ENCODE data around the gene UPF2.

Gene UPF2

DNA sequence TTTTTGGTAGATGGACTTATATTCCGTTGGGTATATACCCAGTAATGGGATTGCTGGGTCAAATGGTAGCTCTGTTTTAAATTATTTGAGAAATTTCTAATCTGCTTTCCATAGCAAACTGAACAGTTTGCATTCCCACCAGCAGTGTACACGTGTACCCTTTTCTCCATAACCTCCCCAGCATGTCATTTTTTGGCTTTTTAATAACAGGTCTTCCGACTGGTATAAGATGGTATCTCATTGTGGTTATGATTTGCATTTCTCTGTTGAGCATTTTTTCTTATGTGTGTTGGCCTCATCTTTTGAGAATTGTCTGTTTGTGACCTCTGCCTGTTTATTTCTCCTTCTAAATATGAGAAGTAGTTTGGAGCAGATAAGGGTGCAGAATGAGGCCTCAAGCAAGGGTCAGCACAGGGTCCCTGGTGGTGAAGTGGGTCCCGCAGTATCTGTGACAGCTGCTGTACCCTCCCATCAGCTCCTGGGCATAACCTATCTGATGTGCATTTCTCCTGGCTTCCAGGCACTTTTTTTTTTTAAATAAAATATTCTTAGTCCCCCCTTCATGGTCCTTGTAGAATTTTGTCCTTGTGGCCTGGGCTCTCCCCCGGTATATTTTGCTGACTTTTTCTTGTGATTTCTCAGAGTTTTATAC is 145.9 kb downstream of the UPF2 start (continued):
- TF ChIP-seq, protein P1, sequence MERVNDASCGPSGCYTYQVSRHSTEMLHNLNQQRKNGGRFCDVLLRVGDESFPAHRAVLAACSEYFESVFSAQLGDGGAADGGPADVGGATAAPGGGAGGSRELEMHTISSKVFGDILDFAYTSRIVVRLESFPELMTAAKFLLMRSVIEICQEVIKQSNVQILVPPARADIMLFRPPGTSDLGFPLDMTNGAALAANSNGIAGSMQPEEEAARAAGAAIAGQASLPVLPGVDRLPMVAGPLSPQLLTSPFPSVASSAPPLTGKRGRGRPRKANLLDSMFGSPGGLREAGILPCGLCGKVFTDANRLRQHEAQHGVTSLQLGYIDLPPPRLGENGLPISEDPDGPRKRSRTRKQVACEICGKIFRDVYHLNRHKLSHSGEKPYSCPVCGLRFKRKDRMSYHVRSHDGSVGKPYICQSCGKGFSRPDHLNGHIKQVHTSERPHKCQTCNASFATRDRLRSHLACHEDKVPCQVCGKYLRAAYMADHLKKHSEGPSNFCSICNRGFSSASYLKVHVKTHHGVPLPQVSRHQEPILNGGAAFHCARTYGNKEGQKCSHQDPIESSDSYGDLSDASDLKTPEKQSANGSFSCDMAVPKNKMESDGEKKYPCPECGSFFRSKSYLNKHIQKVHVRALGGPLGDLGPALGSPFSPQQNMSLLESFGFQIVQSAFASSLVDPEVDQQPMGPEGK (CRISPR knock-in tag; IDR thresholded peaks at IDR 0.05; ENCODE audit: borderline replicate concordance), result no peak
- TF ChIP-seq CSDC2 (CRISPR knock-in tag; IDR thresholded peaks at IDR 0.05), result no peak

DNA sequence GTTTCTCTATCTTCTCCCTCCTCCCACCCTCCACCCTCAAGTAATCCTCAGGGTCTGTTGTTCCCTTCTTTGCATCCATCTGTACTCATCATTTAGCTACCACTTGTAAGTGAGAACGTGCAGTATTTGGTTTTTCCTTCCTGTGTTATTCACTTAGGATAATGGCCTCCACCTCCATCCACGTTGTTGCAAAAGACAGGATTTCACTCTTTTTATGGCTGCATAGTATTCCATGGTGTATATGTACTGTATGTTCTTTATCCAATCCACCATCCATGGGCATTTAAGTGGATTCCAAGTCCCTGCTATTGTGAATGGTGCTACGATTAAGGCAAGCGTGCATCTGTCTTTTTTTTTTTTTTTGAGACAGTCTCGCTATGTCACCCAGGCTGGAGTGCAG is 147.0 kb downstream of the UPF2 start:
- no peak for TF ChIP-seq BACH2 (CRISPR knock-in tag; IDR thresholded peaks at IDR 0.05; ENCODE audit: borderline replicate concordance)
- TF ChIP-seq, protein P2, sequence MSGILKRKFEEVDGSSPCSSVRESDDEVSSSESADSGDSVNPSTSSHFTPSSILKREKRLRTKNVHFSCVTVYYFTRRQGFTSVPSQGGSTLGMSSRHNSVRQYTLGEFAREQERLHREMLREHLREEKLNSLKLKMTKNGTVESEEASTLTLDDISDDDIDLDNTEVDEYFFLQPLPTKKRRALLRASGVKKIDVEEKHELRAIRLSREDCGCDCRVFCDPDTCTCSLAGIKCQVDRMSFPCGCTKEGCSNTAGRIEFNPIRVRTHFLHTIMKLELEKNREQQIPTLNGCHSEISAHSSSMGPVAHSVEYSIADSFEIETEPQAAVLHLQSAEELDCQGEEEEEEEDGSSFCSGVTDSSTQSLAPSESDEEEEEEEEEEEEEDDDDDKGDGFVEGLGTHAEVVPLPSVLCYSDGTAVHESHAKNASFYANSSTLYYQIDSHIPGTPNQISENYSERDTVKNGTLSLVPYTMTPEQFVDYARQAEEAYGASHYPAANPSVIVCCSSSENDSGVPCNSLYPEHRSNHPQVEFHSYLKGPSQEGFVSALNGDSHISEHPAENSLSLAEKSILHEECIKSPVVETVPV (CRISPR knock-in tag; IDR thresholded peaks at IDR 0.05), result no peak
- TF ChIP-seq TCF4 (CRISPR knock-in tag; IDR thresholded peaks at IDR 0.05; ENCODE audit: borderline replicate concordance), result no peak
- no peak for TF ChIP-seq ZC3H10 (CRISPR knock-in tag; IDR thresholded peaks at IDR 0.05)
- TF ChIP-seq ARNTL (CRISPR knock-in tag; IDR thresholded peaks at IDR 0.05; ENCODE audit: borderline replicate concordance, low read depth), result no peak
- TF ChIP-seq, protein P3, sequence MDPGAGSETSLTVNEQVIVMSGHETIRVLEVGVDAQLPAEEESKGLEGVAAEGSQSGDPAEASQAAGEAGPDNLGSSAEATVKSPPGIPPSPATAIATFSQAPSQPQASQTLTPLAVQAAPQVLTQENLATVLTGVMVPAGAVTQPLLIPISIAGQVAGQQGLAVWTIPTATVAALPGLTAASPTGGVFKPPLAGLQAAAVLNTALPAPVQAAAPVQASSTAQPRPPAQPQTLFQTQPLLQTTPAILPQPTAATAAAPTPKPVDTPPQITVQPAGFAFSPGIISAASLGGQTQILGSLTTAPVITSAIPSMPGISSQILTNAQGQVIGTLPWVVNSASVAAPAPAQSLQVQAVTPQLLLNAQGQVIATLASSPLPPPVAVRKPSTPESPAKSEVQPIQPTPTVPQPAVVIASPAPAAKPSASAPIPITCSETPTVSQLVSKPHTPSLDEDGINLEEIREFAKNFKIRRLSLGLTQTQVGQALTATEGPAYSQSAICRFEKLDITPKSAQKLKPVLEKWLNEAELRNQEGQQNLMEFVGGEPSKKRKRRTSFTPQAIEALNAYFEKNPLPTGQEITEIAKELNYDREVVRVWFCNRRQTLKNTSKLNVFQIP (CRISPR knock-in tag; IDR thresholded peaks at IDR 0.05; ENCODE audit: borderline replicate concordance, low read depth), result no peak
- TF ChIP-seq ZNF565 (CRISPR knock-in tag; conservative IDR thresholded peaks at IDR 0.05; ENCODE audit: low read depth), result no peak
- no peak for TF ChIP-seq CSDC2 (CRISPR knock-in tag; IDR thresholded peaks at IDR 0.05)
- no peak for TF ChIP-seq ISL1 (CRISPR knock-in tag; IDR thresholded peaks at IDR 0.05)
- no peak for TF ChIP-seq ZFP30 (CRISPR knock-in tag; IDR thresholded peaks at IDR 0.05)
- TF ChIP-seq SNAI2 (CRISPR knock-in tag; IDR thresholded peaks at IDR 0.05), result no peak
- TF ChIP-seq, protein P4, sequence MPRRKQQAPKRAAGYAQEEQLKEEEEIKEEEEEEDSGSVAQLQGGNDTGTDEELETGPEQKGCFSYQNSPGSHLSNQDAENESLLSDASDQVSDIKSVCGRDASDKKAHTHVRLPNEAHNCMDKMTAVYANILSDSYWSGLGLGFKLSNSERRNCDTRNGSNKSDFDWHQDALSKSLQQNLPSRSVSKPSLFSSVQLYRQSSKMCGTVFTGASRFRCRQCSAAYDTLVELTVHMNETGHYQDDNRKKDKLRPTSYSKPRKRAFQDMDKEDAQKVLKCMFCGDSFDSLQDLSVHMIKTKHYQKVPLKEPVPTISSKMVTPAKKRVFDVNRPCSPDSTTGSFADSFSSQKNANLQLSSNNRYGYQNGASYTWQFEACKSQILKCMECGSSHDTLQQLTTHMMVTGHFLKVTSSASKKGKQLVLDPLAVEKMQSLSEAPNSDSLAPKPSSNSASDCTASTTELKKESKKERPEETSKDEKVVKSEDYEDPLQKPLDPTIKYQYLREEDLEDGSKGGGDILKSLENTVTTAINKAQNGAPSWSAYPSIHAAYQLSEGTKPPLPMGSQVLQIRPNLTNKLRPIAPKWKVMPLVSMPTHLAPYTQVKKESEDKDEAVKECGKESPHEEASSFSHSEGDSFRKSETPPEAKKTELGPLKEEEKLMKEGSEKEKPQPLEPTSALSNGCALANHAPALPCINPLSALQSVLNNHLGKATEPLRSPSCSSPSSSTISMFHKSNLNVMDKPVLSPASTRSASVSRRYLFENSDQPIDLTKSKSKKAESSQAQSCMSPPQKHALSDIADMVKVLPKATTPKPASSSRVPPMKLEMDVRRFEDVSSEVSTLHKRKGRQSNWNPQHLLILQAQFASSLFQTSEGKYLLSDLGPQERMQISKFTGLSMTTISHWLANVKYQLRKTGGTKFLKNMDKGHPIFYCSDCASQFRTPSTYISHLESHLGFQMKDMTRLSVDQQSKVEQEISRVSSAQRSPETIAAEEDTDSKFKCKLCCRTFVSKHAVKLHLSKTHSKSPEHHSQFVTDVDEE (CRISPR knock-in tag; IDR thresholded peaks at IDR 0.05), result no peak
- TF ChIP-seq, protein P1 (CRISPR knock-in tag; IDR thresholded peaks at IDR 0.05; ENCODE audit: borderline replicate concordance), result no peak
- no peak for TF ChIP-seq ZFP3 (CRISPR knock-in tag; IDR thresholded peaks at IDR 0.05)
- no peak for TF ChIP-seq PPARA (CRISPR knock-in tag; IDR thresholded peaks at IDR 0.05; ENCODE audit: borderline replicate concordance)
- TF ChIP-seq RARB (CRISPR knock-in tag; IDR thresholded peaks at IDR 0.05), result no peak
- no peak for TF ChIP-seq ESRRG (CRISPR knock-in tag; IDR thresholded peaks at IDR 0.05)
- no peak for TF ChIP-seq ZNF8 (CRISPR knock-in tag; IDR thresholded peaks at IDR 0.05)
- ATAC-seq, result no peak

DNA sequence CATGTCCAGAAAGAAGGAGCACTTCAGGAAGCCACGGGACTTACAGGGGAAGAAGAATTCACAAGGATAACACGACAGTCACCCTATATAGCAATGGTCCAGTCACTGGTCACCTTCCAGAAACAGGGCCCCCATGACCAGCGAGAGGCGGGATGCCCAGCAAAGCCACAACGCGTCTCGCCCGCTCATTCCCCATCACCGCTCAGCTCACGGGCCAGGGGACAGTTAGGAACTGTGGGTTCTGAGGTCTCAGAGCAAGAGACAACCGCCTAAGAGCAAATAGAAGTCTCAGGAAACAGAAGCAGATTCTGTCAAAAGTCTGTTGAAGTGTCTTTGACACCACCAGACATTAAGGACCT is 147.5 kb downstream of the UPF2 start:
- ATAC-seq, result no peak
- TF ChIP-seq, protein P1 (CRISPR knock-in tag; IDR thresholded peaks at IDR 0.05; ENCODE audit: borderline replicate concordance), result no peak
- TF ChIP-seq ZC3H10 (CRISPR knock-in tag; IDR thresholded peaks at IDR 0.05), result no peak
- no peak for TF ChIP-seq ZNF565 (CRISPR knock-in tag; conservative IDR thresholded peaks at IDR 0.05; ENCODE audit: low read depth)
- no peak for TF ChIP-seq TOX (CRISPR knock-in tag; IDR thresholded peaks at IDR 0.05; ENCODE audit: borderline replicate concordance)
- TF ChIP-seq GLIS3 (CRISPR knock-in tag; IDR thresholded peaks at IDR 0.05), result no peak
- no peak for TF ChIP-seq TCF4 (CRISPR knock-in tag; IDR thresholded peaks at IDR 0.05; ENCODE audit: borderline replicate concordance)
- TF ChIP-seq ESRRG (CRISPR knock-in tag; IDR thresholded peaks at IDR 0.05), result no peak
- TF ChIP-seq SNAI2 (CRISPR knock-in tag; IDR thresholded peaks at IDR 0.05), result no peak
- TF ChIP-seq OSR1 (CRISPR knock-in tag; IDR thresholded peaks at IDR 0.05), result no peak
- TF ChIP-seq ZNF8 (CRISPR knock-in tag; IDR thresholded peaks at IDR 0.05), result no peak
- TF ChIP-seq ZFP30 (CRISPR knock-in tag; IDR thresholded peaks at IDR 0.05), result no peak
- TF ChIP-seq ISL1 (CRISPR knock-in tag; IDR thresholded peaks at IDR 0.05), result no peak
- TF ChIP-seq ARNTL (CRISPR knock-in tag; IDR thresholded peaks at IDR 0.05; ENCODE audit: borderline replicate concordance, low read depth), result no peak
- TF ChIP-seq, protein P2 (CRISPR knock-in tag; IDR thresholded peaks at IDR 0.05), result no peak
